GM10847 (cell line): ENCODE data around the gene ARFGAP1.

Experiments used
- POLR2A ChIP-seq: IDR thresholded peaks from 2 replicates; pipeline ENCODE4 v1.6.1; 2011; ENCODE audit not compliant: insufficient read length; ENCODE audit errors: extremely low read depth

ARFGAP1 gene

DNA sequence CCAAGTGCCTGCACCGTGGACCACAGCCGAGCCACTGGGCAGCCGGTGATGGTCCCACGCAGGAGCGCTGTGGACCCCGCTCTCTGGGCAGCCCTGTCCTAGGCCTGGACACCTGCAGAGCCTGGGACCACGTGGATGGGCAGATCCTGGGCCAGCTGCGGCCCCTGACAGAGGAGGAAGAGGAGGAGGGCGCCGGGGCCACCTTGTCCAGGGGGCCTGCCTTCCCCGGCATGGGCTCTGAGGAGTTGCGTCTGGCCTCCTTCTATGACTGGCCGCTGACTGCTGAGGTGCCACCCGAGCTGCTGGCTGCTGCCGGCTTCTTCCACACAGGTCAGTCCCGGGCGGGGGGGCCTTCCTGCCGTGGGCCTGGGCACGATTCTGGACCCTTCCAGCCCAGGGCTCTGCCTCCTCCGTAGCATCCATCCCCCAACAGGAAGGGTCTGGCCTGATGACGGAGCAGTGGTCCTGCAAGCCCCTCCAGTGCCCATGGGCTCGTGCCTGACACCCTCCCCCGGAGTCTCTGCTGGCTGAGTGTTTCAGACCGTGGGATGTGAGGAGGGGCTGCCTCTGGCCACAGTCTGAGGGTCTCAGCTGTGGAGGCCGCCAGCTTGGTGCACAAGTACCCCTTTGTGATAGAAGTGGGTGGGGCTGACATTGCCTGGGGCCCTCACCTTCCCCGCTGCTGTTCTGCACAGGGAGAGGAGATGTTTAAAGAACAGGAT, 36.3 kb upstream of the ARFGAP1 start:
- no peak for TF ChIP-seq POLR2A

GRCh38 chr20:63238031-63238430, 34.6 kb upstream of the ARFGAP1 start:
- TF ChIP-seq POLR2A = no peak

- no peak for TF ChIP-seq POLR2A
These were observed 34.0 kb upstream of the ARFGAP1 start for GRCh38 chr20:63238514-63239125.

DNA sequence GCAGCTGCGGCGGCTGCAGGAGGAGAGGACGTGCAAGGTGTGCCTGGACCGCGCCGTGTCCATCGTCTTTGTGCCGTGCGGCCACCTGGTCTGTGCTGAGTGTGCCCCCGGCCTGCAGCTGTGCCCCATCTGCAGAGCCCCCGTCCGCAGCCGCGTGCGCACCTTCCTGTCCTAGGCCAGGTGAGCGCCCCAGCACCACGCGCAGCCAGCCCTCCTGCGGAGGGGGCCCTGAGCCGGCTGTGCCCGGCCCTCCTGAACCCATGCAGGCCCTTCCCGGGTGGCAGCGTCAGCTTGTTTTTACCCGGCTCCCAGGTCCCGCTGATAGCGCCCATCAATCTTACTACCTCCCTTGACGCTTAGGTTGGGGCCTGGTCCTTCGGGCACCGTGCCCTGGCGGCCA, 33.2 kb upstream of the ARFGAP1 start:
- no peak for TF ChIP-seq POLR2A

- no peak for TF ChIP-seq POLR2A
These were observed 32.6 kb upstream of the ARFGAP1 start for GRCh38 chr20:63240004-63240403.

DNA sequence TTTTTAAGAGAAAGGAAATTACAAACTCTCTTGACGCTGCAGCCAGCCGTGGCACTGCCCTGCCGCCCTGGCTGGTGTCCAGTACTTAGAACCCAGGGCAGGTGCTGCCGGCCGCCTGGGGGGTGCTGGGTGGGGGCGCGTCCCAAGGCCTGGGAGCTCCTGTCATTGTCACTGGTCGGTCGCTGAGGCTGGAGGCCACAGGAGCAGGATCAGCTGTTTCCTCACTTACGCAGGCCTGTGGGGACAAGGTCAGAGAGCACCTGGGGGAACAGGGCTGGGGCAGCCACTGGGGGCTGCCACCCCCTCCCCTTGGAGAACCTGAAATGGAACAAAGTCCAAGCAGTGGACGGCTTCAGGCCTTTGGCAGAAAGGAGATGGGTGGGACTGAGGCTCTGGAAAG, 31.3 kb upstream of the ARFGAP1 start:
- no peak for TF ChIP-seq POLR2A

DNA sequence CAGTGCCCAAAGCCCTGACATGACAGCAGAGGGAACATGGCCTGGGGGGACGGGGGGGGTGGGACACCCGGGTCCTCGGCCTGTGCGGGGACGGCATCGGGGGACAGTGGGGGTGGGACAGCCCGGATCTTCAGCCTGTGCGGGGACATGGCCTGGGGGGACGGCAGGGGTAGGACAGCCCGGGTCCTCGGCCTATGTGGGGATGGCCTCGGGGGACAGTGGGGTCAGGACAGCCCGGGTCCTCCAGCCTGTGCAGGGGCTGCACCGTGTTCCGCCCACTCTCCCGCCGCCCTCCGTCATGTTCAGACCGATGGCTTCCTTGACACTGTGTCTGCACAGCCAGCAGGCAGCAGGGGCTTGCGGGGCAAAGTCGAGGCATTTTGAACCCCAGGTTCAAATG, 29.9 kb upstream of the ARFGAP1 start:
- no peak for TF ChIP-seq POLR2A

DNA sequence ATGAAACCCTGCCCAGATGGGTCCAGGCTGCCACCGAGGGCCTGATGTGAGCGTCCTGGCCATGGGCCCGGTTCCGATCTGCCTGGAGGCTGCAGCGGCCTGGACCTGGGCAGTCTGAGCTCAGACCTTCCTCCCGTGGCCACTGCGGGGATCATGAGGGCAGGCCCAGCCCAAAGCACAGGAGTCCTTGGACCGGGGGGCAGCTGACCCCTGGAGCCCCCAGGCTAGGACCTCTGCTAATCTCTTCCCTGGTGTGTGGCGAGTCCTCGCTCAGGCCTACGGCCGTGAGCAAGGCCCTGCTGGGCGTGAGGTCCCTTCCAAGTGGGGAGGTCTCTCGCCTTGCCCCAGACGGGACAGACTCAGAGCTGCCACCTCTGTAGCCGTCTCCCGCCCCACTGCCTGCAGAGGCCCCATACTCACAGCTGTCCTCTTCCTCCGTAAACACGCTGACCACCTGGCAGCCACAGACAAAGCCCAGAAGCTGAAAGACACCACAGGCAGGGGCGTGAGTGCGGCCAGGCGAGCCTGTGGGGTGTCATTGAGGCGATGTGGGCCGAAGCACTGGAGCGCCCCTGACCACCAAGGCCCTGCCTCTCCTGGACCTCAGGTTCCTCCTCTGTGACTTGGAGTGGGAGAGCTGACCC, 28.9 kb upstream of the ARFGAP1 start:
- no peak for TF ChIP-seq POLR2A

GRCh38 chr20:63244468-63244867, 28.1 kb upstream of the ARFGAP1 start:
- no peak for TF ChIP-seq POLR2A

DNA sequence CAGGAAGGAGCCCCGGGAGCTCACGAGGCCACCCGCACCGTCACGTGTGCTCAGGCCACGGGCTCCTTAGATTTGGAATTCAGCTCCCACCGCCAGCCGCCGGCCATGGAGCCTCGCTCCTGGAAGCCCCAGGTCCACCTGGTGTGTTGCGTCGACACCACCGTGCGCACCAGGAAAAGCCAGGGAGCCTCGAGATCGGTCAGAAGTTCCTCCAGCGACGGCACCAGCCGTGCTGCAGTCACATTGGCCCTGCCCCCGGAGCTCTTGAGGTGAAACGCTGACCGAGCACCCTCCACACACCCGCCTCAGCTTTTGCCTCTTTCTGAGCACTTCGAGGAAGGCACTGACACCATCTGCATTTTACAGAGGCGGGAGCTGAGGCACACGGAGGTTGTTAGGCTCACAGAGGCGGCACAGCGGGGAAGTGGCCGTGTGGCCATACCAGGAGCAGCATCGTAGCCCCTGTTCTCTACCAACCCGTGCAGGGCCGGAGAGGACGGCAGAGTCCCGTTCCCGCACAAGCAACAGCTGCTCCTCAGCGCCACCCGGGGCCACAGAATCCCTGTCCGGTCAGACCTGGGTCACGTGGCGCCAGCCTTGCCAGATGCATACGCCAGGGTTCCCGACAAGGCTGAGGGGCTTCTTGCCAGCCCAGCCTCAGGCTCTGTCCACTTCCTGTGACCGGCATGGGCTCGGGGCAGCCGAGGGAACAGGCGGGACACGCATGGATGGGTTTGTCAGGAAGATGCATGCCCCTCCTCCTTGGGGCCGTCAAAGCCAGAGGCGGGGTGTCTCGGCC, 25.9 kb upstream of the ARFGAP1 start:
- TF ChIP-seq POLR2A = no peak

DNA sequence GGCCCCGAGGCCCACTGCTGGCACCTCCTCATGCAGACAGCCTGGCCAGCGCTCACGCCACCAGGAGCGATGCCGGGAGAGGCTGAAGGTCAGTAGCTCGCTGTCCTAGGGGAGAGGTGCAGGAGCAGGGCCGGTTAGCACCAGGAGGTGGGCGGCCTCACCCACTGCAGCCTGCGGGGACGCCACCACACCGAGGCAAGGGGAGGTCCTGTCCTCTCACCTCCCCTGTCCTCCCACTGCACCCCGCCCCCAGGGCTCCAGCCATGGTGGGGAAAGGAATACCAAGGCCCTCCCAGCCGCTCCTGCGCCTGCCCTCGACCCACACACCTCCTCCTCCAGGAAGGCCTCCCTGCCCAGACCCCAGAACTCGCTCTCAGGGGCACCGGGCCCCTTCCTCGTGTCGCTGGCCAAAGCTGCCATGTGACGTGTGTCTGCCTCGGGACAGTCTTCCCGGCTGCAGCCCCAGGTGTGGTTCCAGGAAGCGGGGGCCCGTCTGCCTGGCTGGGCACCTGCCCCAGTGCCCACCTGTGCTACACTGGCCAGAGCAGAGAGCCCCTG, 24.9 kb upstream of the ARFGAP1 start:
- TF ChIP-seq POLR2A = no peak

DNA sequence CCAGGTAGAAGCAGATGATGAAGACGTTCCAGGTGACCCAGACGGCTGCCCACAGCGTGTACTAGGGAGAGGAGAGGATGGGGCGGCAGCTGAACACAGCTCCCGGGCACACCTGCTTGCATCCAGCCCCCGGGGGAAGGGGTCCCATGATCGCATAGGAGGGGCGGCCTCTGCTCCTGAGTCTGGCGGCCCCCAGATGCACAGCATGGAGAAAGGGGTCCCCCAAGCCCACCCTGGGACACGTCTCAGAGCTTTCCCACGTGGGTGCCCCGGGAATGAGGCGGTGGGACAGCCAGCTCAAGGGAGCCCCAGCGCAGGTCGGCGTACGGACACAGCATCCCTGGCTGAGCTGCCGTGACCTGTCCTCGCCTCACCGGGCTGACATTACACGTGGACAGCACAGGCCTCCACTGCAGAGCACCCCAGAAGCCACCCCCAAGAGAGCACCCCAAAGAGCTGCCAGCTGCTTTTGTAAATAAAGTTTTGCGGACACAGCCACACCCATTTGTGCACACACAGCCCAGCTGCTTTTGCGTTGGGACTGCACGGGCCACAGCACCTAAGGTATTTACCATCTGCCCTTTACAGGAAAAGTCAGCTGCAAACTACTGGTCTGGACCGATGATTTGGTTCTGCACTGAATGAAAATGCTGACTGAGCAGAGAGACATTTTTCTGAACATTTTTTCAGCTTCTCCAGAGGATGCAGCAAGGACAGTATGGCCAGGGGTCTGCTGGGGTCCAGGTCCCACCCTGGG, 23.6 kb upstream of the ARFGAP1 start:
- no peak for TF ChIP-seq POLR2A

DNA sequence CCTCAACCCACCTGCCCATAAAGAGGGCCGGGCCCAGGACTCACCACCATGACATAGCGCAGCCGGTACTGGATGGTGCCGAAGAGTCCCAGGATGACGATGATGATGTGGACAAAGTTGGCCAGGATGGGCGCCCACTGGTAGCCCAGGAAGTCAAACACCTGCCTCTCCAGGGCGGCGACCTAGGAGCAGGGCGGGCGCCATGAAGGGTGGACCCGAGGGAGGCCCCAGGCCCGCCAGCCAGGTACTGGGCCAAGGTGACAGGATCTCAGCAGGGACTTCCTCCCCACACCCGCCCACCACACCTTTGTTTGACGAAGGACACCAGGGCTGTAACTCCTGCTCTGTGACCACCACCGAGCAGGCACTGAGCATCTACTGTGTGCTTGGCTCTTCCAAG, 22.7 kb upstream of the ARFGAP1 start:
- no peak for TF ChIP-seq POLR2A

DNA sequence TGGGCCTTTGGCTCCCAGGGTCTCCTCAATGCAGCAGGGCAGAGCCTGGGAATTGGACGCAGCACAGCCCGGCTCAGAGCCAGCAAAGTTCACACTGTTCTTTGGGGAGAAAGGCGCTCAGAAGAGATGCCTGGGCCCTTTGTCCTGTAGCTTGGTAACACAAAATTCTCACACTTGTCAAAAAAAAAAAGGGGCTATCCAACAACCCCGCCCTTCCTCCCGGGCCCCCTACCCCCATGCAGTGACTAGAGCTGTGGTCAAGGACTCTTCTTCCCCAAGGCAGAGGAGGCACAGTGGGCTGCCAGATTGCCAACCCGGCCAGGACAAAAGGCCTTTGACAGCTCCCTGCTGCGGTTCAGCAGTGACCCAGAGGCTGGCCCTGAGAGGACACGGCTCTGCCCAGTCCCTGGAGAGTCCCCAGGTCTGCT, 20.3 kb upstream of the ARFGAP1 start:
- no peak for TF ChIP-seq POLR2A

GRCh38 chr20:63253065-63253437, 19.6 kb upstream of the ARFGAP1 start:
- TF ChIP-seq POLR2A = no peak
